Stomach (tissue), 4 donors: ENCODE measurements around the gene NQO1.

Source experiments
- EP300 ChIP-seq: sonication (generic); formaldehyde crosslinking; IDR thresholded peaks from one replicate; pipeline ENCODE4 v1.6.1; 2017; ENCODE audit warnings: antibody characterized with exemption
- POLR2A ChIP-seq, 4 donors: fragments of 450-650 bp; IDR thresholded peaks; one replicate each; pipeline ENCODE4 v1.6.1; 2016; ENCODE audit warnings: antibody characterized with exemption in 4 of 4, control low read depth in 2 of 4, mild to moderate bottlenecking in 1 of 4, moderate library complexity in 1 of 4
- TF ChIP-seq, protein P1 (sequence below), 7 experiments: fragments of 450-650 bp in 4 of 7; fragments of 200-600 bp in 3 of 7; sonication (generic) in 3 of 7; IDR thresholded peaks; one replicate each; pipeline ENCODE4 v1.5.1; 2016 to 2019; ENCODE audit warnings: antibody characterized with exemption in 7 of 7, control low read depth in 2 of 7, mild to moderate bottlenecking in 1 of 7

- TF ChIP-seq, protein P1, sequence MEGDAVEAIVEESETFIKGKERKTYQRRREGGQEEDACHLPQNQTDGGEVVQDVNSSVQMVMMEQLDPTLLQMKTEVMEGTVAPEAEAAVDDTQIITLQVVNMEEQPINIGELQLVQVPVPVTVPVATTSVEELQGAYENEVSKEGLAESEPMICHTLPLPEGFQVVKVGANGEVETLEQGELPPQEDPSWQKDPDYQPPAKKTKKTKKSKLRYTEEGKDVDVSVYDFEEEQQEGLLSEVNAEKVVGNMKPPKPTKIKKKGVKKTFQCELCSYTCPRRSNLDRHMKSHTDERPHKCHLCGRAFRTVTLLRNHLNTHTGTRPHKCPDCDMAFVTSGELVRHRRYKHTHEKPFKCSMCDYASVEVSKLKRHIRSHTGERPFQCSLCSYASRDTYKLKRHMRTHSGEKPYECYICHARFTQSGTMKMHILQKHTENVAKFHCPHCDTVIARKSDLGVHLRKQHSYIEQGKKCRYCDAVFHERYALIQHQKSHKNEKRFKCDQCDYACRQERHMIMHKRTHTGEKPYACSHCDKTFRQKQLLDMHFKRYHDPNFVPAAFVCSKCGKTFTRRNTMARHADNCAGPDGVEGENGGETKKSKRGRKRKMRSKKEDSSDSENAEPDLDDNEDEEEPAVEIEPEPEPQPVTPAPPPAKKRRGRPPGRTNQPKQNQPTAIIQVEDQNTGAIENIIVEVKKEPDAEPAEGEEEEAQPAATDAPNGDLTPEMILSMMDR (IDR thresholded peaks at IDR 0.05): no peak
- no peak for TF ChIP-seq POLR2A (IDR thresholded peaks at IDR 0.05)
- no peak for TF ChIP-seq EP300
Observed at GRCh38 chr16:69756705-69757104, 30.3 kb upstream of the NQO1 start.
